Colon (tissue), 2 donors: ENCODE measurements around the gene ANO4.

Source experiments
- FAIRE-seq: peaks from 2 replicates; lab custom pipeline; 2012; peaks lifted over from hg19 to GRCh38; lab: Jason Lieb, UNC
- donor health status: control.
- donor health status: control.

Gene ANO4

GRCh38 chr12:100993916-100994450, 199.4 kb downstream of the ANO4 start:
- FAIRE-seq = no peak

DNA sequence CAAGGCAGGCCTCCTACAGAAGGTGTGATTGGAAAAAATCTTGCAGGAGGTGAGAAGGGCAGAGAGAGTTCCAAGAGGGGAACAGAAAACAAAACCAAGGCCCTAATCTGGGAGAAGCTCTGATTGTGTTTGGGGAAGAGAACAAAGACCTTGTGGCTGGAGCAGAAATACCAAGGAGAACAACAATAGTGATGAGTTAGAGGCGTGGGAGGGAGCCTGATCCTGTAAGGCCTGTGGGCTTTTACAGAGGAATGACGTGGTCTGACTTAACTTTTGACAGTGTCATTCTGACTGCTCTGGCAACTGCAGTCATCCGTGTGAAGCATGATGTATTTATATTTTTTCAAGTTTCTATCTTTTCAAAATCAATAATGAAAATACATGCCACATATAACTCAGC, 200.6 kb downstream of the ANO4 start:
- FAIRE-seq = no peak

- no peak for FAIRE-seq
Observed at GRCh38 chr12:100995771-100996170, 201.2 kb downstream of the ANO4 start.

GRCh38 chr12:101001669-101002068, 207.1 kb downstream of the ANO4 start:
- FAIRE-seq = no peak

GRCh38 chr12:101002696-101003419, 208.3 kb downstream of the ANO4 start:
- FAIRE-seq = no peak

DNA sequence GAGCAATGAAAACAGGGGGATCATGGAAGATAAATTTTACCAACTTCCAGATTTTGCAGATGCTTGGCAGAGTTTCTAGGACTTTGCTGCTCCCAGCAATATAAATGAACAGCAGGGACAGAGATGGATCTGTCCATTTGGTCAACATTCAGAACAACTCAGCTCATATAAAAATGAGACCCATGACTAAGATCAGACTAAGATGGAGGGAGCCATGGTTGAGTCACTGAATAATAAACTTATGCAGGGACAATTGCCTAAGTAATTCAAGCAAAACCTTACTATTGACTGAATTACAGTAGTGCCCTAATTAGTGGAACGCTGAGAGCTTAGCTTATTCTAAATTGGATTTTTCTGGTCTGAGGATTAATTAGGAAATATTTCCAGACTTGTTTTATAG, 210.3 kb downstream of the ANO4 start:
- FAIRE-seq = no peak

GRCh38 chr12:101009274-101009673, 214.7 kb downstream of the ANO4 start:
- FAIRE-seq = no peak

- no peak for FAIRE-seq
Observed at GRCh38 chr12:101010896-101011295, 216.3 kb downstream of the ANO4 start.

- FAIRE-seq = no peak
Observed at GRCh38 chr12:101013993-101014392, 219.4 kb downstream of the ANO4 start.

- FAIRE-seq = no peak
Observed at GRCh38 chr12:101015044-101015443, 220.5 kb downstream of the ANO4 start.

GRCh38 chr12:101018540-101018939, 224.0 kb downstream of the ANO4 start:
- FAIRE-seq = no peak

GRCh38 chr12:101019201-101019600, 224.6 kb downstream of the ANO4 start:
- FAIRE-seq = no peak

DNA sequence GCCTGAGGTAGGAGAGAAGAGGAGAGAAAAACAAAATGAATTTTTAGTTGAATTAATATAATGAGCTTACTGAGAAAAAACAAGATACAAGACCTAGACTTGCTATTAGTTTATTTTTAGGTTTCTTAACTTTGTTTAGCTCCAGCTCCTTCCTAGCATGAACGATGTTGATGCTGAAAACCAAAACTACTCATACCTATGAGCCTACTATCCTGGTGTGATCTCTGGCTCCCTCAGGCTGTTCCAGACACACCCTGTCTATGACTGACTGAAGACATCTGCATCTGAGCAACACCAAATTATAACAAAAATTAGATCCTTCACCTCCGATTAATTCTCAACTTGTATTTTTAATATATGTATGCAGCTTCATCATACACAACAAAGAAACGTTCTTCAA, 225.1 kb downstream of the ANO4 start:
- FAIRE-seq = no peak

GRCh38 chr12:101021442-101021841, 226.9 kb downstream of the ANO4 start:
- no peak for FAIRE-seq

- no peak for FAIRE-seq
Observed at GRCh38 chr12:101021911-101022388, 227.4 kb downstream of the ANO4 start.

GRCh38 chr12:101027200-101027599, 232.6 kb downstream of the ANO4 start:
- no peak for FAIRE-seq

GRCh38 chr12:101027816-101028215, 233.2 kb downstream of the ANO4 start:
- FAIRE-seq = no peak

DNA sequence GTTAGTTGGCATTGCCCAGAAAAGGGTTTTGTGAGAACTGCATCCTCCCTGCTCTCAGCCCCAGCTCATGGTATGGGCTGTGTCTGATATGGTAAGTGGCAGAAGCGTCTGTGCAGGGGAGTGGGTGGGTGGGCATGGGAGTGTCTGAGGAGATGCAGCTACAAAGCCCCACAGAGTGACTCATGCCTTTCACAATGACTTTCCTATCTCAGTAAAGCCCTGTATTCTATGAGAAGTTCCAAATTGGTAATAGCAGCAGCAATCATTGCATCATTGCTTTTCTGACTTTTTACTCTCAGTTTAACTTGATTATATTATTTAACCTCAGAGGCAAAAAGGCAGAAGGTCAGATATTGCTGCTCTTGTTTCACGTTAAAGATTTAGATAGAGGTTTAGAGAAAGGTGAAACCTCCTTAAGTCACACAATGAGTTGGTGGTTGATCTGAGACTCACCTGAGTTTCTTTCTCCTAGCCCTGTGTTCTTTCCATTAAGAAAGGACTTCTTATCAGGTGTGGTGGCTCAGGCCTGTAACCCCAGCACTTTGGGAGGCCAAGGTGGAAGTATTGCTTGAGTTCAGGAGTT, 243.8 kb downstream of the ANO4 start:
- FAIRE-seq = no peak

DNA sequence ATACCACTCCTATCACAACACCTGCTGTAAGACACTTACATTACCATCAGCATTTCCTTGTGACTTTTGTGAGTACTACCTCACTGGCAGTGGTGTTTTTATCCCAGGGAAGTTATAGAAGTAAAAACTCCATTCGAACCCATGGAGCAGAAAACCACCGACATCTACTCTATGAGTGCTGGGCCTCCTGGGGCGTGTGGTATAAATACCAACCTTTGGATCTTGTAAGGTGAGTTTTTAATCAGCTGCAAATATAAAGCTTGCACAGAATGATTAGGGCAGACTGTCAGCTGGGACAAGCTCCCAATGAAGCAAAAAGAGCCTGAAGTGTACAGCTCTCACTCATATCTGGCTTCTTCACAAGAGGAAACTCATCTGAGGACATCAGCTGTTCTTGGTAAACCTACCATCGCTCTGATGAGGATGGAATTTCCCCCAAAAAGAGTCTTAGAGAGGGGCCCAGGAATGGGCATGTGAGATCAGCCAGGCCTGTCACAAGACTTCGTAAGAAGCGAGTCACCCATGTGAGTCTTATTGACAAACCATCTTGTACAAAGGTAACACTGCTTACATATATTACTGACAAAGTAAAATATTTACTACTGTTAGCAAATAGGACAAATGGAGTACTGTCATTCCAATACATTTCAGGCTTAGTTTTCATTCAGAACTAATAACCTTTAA, 245.4 kb downstream of the ANO4 start:
- FAIRE-seq = no peak

GRCh38 chr12:101040936-101041335, 246.4 kb downstream of the ANO4 start:
- FAIRE-seq = no peak

- FAIRE-seq = no peak
Observed at GRCh38 chr12:101042211-101042610, 247.6 kb downstream of the ANO4 start.

GRCh38 chr12:101044512-101045059, 250.0 kb downstream of the ANO4 start:
- FAIRE-seq = no peak
